D721Med (cell line): ENCODE results near the gene COL4A4.

Experiments used
- DNase-seq: peaks from one replicate; pipeline ENCODE4 v3.0.0; 2011; ENCODE audit warnings: low spot score; ENCODE audit not compliant: insufficient read length
- FAIRE-seq: peaks from 2 replicates; lab custom pipeline; 2011; peaks lifted over from hg19 to GRCh38; lab: Jason Lieb, UNC
- CTCF ChIP-seq: IDR thresholded peaks from 2 replicates; pipeline ENCODE4 v1.5.1; 2012; ENCODE audit warnings: mild to moderate bottlenecking, control low read depth; ENCODE audit not compliant: insufficient read depth; ENCODE audit errors: missing control alignments

COL4A4 gene

GRCh38 chr2:226985583-226985946 is 178.4 kb downstream of the COL4A4 start:
- no peak for FAIRE-seq
- TF ChIP-seq CTCF: no peak
- DNase-seq: no peak

- FAIRE-seq (peak; percentile 81), DNase-seq (peak; percentile 43)
- TF ChIP-seq CTCF: peak; percentile 74
Measured at GRCh38 chr2:226984750-226985582, 179.0 kb downstream of the COL4A4 start.

- no peak for TF ChIP-seq CTCF
- FAIRE-seq: no peak
- no peak for DNase-seq
Measured at GRCh38 chr2:226983895-226984749, 179.9 kb downstream of the COL4A4 start.

GRCh38 chr2:226981791-226982326 is 182.1 kb downstream of the COL4A4 start:
- no peak for DNase-seq
- TF ChIP-seq CTCF: no peak
- FAIRE-seq: no peak

- no peak for DNase-seq
- TF ChIP-seq CTCF: no peak
- no peak for FAIRE-seq
Measured at GRCh38 chr2:226979004-226979403, 185.0 kb downstream of the COL4A4 start.

GRCh38 chr2:226978300-226978699 is 185.7 kb downstream of the COL4A4 start:
- no peak for DNase-seq
- TF ChIP-seq CTCF: no peak
- FAIRE-seq: no peak

GRCh38 chr2:226977775-226978190 is 186.2 kb downstream of the COL4A4 start:
- no peak for FAIRE-seq
- TF ChIP-seq CTCF: no peak
- no peak for DNase-seq
